Measurements from ENCODE around the gene AGRP.

Gene AGRP

GRCh38 chr16:67445441-67445912, 37.9 kb downstream of the AGRP start:
- no peak for DNase-seq (ENCODE audit: low spot score)

GRCh38 chr16:67445126-67445426, 38.3 kb downstream of the AGRP start:
- no peak for DNase-seq (ENCODE audit: low spot score)

- no peak for DNase-seq (ENCODE audit: low spot score)
Observed at GRCh38 chr16:67444259-67445125, 38.9 kb downstream of the AGRP start.

GRCh38 chr16:67443265-67443664, 40.1 kb downstream of the AGRP start:
- DNase-seq (ENCODE audit: low spot score) = no peak

- DNase-seq (ENCODE audit: low spot score) = no peak
Observed at GRCh38 chr16:67442581-67443255, 40.6 kb downstream of the AGRP start.

GRCh38 chr16:67441907-67442306, 41.4 kb downstream of the AGRP start:
- no peak for DNase-seq (ENCODE audit: low spot score)

GRCh38 chr16:67441271-67441753, 42.0 kb downstream of the AGRP start:
- DNase-seq (ENCODE audit: low spot score) = no peak

GRCh38 chr16:67438824-67439393, 44.4 kb downstream of the AGRP start:
- no peak for DNase-seq (ENCODE audit: low spot score)

- DNase-seq (ENCODE audit: low spot score) = no peak
Observed at GRCh38 chr16:67438098-67438791, 45.1 kb downstream of the AGRP start.

GRCh38 chr16:67437513-67437912, 45.8 kb downstream of the AGRP start:
- no peak for DNase-seq (ENCODE audit: low spot score)

- DNase-seq (ENCODE audit: low spot score) = no peak
Observed at GRCh38 chr16:67436640-67437193, 46.6 kb downstream of the AGRP start.

- no peak for DNase-seq (ENCODE audit: low spot score)
Observed at GRCh38 chr16:67435758-67436164, 47.6 kb downstream of the AGRP start.

GRCh38 chr16:67433131-67433719, 50.1 kb downstream of the AGRP start:
- DNase-seq (ENCODE audit: low spot score) = no peak

All from germinal center (tissue), 1 donor.